A549 (cell line): ENCODE measurements around the gene TAF1B. TPM values are rescaled to one million over a fixed set of nuclear protein-coding genes. Genes with fewer than 3 reads are reported as not detected.

Experiments
- ATAC-seq, 2 experiments: fragments of 200-7000 bp in 1 of 2; fragments of >200 bp in 1 of 2; cut with Nextera tagmentation in 1 of 2; cut with Tn5 transposase in 1 of 2; 3 replicates each; pipeline versions ENCODE4 v1.8.0 to v1.9.1; 2018 to 2020; ENCODE audit warnings: mild to moderate bottlenecking in 1 of 2, moderate library complexity in 1 of 2
- CTCF ChIA-PET: fragments of 300-600 bp; sonication (Branson Sonifier 250); formaldehyde crosslinking; extraction: SDS; loops from one replicate; lab custom pipeline; 2021; ENCODE audit warnings: antibody characterized with exemption, inconsistent platforms; lab: Yijun Ruan, JAX
- POLR2A ChIA-PET: fragments of 350-600 bp; formaldehyde crosslinking; extraction: SDS; loops from one replicate; lab custom pipeline; 2021; ENCODE audit warnings: antibody characterized with exemption, inconsistent platforms; lab: Yijun Ruan, JAX
- DNase-seq, 2 experiments: peaks; one replicate each; pipeline versions ENCODE4 v3.0.0 to v3.0.0-alpha.2; 2011 to 2016; ENCODE audit warnings: low read depth in 1 of 2, low spot score in 1 of 2
- FAIRE-seq: peaks from 2 replicates; lab custom pipeline; 2011; peaks lifted over from hg19 to GRCh38; lab: Jason Lieb, UNC
- H3K27ac ChIP-seq, 2 experiments: fragments of >200 bp; sonication (Bioruptor Twin); formaldehyde crosslinking; 3 replicates each; pipeline ENCODE4 v1.5.1; 2016 to 2017
- H3K4me1 ChIP-seq: fragments of >200 bp; sonication (Bioruptor Twin); formaldehyde crosslinking; 3 replicates; pipeline ENCODE4 v1.6.1; 2016
- H3K4me2 ChIP-seq: fragments of >200 bp; sonication (Bioruptor Twin); formaldehyde crosslinking; 3 replicates; pipeline ENCODE4 v1.6.1; 2016
- H3K4me3 ChIP-seq: fragments of >200 bp; sonication (Bioruptor Twin); formaldehyde crosslinking; 3 replicates; pipeline ENCODE4 v1.5.1; 2016
- H3K9me3 ChIP-seq: fragments of >200 bp; sonication (Bioruptor Twin); formaldehyde crosslinking; 3 replicates; pipeline ENCODE4 v1.6.1; 2016
- BHLHE40 ChIP-seq: IDR thresholded peaks from 2 replicates; pipeline ENCODE4 v1.6.1; 2012; ENCODE audit warnings: low read depth, low read length, inconsistent platforms
- CEBPB ChIP-seq, 2 experiments: fragments of >200 bp in 1 of 2; sonication (Bioruptor Twin) in 1 of 2; formaldehyde crosslinking in 1 of 2; IDR thresholded peaks; 2 replicates each; pipeline ENCODE4 v1.6.1; 2012 to 2016
- CHD4 ChIP-seq: fragments of 200-600 bp; sonication (generic); IDR thresholded peaks from 2 replicates; pipeline ENCODE4 v1.6.1; 2016; ENCODE audit warnings: antibody characterized with exemption, mild to moderate bottlenecking, borderline replicate concordance
- EP300 ChIP-seq, 2 experiments: fragments of >200 bp; sonication (Bioruptor Twin); formaldehyde crosslinking; IDR thresholded peaks; 2 replicates in 1 of 2; 3 replicates in 1 of 2; pipeline ENCODE4 v1.6.1; 2016 to 2017
- FOXS1 ChIP-seq: fragments of 250-450 bp; sonication (Bioruptor Pico); IDR thresholded peaks from 2 replicates; pipeline ENCODE4 v1.5.0; 2020; ENCODE audit warnings: mild to moderate bottlenecking, moderate library complexity
- HDAC2 ChIP-seq: fragments of 200-600 bp; sonication (generic); IDR thresholded peaks from 2 replicates; pipeline ENCODE4 v1.6.1; 2016
- HOXA7 ChIP-seq: fragments of 250-450 bp; sonication (Bioruptor Pico); IDR thresholded peaks from 2 replicates; pipeline ENCODE4 v1.5.0; 2020; ENCODE audit warnings: mild to moderate bottlenecking, moderate library complexity
- HOXB5 ChIP-seq: fragments of 250-450 bp; sonication (Bioruptor Pico); IDR thresholded peaks from 2 replicates; pipeline ENCODE4 v1.5.0; 2020; ENCODE audit warnings: mild to moderate bottlenecking, moderate library complexity
- JUN ChIP-seq, 2 experiments: fragments of >200 bp; sonication (Bioruptor Twin); formaldehyde crosslinking; IDR thresholded peaks; 2 replicates in 1 of 2; 3 replicates in 1 of 2; pipeline ENCODE4 v1.6.1; 2016 to 2017
- JUNB ChIP-seq: fragments of >200 bp; sonication (Bioruptor Twin); formaldehyde crosslinking; IDR thresholded peaks from 2 replicates; pipeline ENCODE4 v1.6.1; 2016
- KDM1A ChIP-seq: fragments of 200-600 bp; sonication (generic); IDR thresholded peaks from 2 replicates; pipeline ENCODE4 v1.6.1; 2016; ENCODE audit warnings: low read depth, mild to moderate bottlenecking
- KDM5A ChIP-seq: fragments of 200-600 bp; sonication (generic); IDR thresholded peaks from 2 replicates; pipeline ENCODE4 v1.6.1; 2016; ENCODE audit warnings: antibody characterized with exemption, mild to moderate bottlenecking
- NPAS2 ChIP-seq: fragments of 250-450 bp; sonication (Bioruptor Pico); IDR thresholded peaks from 2 replicates; pipeline ENCODE4 v1.8.0; 2022; ENCODE audit warnings: mild to moderate bottlenecking, moderate library complexity, borderline replicate concordance
- RARB ChIP-seq: fragments of 250-450 bp; sonication (Bioruptor Pico); IDR thresholded peaks from 2 replicates; pipeline ENCODE4 v1.8.0; 2021; ENCODE audit warnings: mild to moderate bottlenecking, moderate library complexity
- RCOR1 ChIP-seq: fragments of 150-350 bp; IDR thresholded peaks from 2 replicates; pipeline ENCODE4 v1.6.1; 2014; ENCODE audit warnings: antibody characterized with exemption, low read length, low read depth
- RNF2 ChIP-seq: fragments of 200-600 bp; sonication (generic); IDR thresholded peaks from 2 replicates; pipeline ENCODE4 v1.6.1; 2016; ENCODE audit warnings: low read depth, mild to moderate bottlenecking, antibody characterized with exemption, moderate library complexity, borderline replicate concordance
- SMC3 ChIP-seq: fragments of >200 bp; sonication (Bioruptor Twin); formaldehyde crosslinking; IDR thresholded peaks from 3 replicates; pipeline ENCODE4 v1.6.1; 2018; ENCODE audit warnings: inconsistent platforms
- SREBF2 ChIP-seq: fragments of 450-650 bp; IDR thresholded peaks from 2 replicates; pipeline ENCODE4 v1.6.1; 2014; ENCODE audit warnings: mild to moderate bottlenecking, moderate library complexity
- TP53 ChIP-seq: fragments of 250-450 bp; sonication (Bioruptor Pico); IDR thresholded peaks from 2 replicates; pipeline ENCODE4 v1.5.0; 2021; ENCODE audit warnings: mild to moderate bottlenecking, moderate library complexity
- ZNF302 ChIP-seq: fragments of 250-450 bp; sonication (Bioruptor Pico); IDR thresholded peaks from 2 replicates; pipeline ENCODE4 v1.9.0; 2021; ENCODE audit warnings: inconsistent platforms, mild to moderate bottlenecking, moderate library complexity
- WGBS: methylation state at CpG from one replicate; pipeline ENCODE4 v1.1.6; 2017; ENCODE audit errors: missing lambda C conversion rate; 5-methylcytosine and 5-hydroxymethylcytosine counted together
- polyA plus RNA-seq, 4 experiments: library from polyadenylated mRNA; depleted of rRNA in 3 of 4; stranded (reverse); fragments of >200 nt; fragmentation: RNase III in 1 of 4; extraction: RNeasy Plus Mini Kit Qiagen cat#74134 plus additional on column Dnase treatment in 1 of 4; gene quantifications; 2 replicates in 3 of 4; 3 replicates in 1 of 4; pipeline ENCODE4 v1.2.3, GENCODE V29; 2011 to 2017
- TF ChIP-seq, protein P1 (sequence below): IDR thresholded peaks from 2 replicates; pipeline ENCODE4 v1.6.1; 2012
- TF ChIP-seq, protein P2 (sequence below): fragments of 150-350 bp; IDR thresholded peaks from 2 replicates; pipeline ENCODE4 v1.6.1; 2014; ENCODE audit warnings: low read depth, mild to moderate bottlenecking, low read length
- TF ChIP-seq, protein P3 (sequence below): fragments of 250-450 bp; sonication (Bioruptor Pico); IDR thresholded peaks from 2 replicates; pipeline ENCODE4 v1.5.0; 2020; ENCODE audit warnings: low read depth, mild to moderate bottlenecking, moderate library complexity
- TF ChIP-seq, protein P4 (sequence below): IDR thresholded peaks from 2 replicates; pipeline ENCODE4 v1.6.1; 2012
- TF ChIP-seq, protein P5 (sequence below): fragments of >200 bp; sonication (Bioruptor Twin); formaldehyde crosslinking; IDR thresholded peaks from 3 replicates; pipeline ENCODE4 v1.6.1; 2016
- TF ChIP-seq, protein P6 (sequence below): IDR thresholded peaks from 2 replicates; pipeline ENCODE4 v1.6.1; 2012; ENCODE audit warnings: low read depth, borderline replicate concordance

The TAF1B gene
- polyA plus RNA-seq, 2 of the 4 experiments (the other 2 are of a cell fraction): 40.6 to 51.7 TPM

DNA sequence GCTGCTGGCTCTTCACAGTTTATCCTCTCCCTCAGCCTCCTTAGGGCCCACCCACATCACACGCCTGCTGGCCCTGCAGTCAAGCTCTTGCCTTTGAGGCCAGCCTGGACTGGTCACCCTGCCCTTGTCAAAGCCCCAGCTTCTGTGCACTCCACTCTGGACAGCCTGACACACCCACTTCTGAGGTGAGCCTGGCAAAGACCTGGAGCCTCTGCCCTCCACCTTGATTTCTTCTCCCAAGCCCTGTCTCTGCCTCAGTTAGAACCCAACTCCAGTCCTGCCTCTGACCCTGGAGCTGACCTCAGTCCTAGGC, 37.0 kb upstream of the TAF1B start:
- Histone ChIP-seq H3K4me1 (peaks cover 13% of the 10 kb centered on the region), H3K9me3 (no peaks in the 10 kb centered on the region), H3K4me2 (no peak overlapping the region), H3K4me3 (no peak overlapping the region), H3K27ac (no peak overlapping the region)
- CTCF ChIA-PET: interaction anchor here (0.9 to 21.2 kb wide), 4 partner anchors 18 to 267 kb away, joined by 3 to 202 read pairs (median 8); no protein-coding TSS in a partner anchor
- POLR2A ChIA-PET: interaction anchor here (1.7 kb wide), 1 partner anchor 37 kb away, joined by 5 read pairs; the partner anchor contains the start of gene TAF1B
- TF ChIP-seq, protein P1, sequence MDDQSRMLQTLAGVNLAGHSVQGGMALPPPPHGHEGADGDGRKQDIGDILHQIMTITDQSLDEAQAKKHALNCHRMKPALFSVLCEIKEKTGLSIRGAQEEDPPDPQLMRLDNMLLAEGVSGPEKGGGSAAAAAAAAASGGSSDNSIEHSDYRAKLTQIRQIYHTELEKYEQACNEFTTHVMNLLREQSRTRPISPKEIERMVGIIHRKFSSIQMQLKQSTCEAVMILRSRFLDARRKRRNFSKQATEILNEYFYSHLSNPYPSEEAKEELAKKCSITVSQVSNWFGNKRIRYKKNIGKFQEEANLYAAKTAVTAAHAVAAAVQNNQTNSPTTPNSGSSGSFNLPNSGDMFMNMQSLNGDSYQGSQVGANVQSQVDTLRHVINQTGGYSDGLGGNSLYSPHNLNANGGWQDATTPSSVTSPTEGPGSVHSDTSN: no peak
- TF ChIP-seq HOXB5 (CRISPR knock-in tag): no peak
- TF ChIP-seq JUN (IDR thresholded peaks at IDR 0.05): no peak
- TF ChIP-seq EP300 (IDR thresholded peaks at IDR 0.05): no peak
- TF ChIP-seq, protein P2, sequence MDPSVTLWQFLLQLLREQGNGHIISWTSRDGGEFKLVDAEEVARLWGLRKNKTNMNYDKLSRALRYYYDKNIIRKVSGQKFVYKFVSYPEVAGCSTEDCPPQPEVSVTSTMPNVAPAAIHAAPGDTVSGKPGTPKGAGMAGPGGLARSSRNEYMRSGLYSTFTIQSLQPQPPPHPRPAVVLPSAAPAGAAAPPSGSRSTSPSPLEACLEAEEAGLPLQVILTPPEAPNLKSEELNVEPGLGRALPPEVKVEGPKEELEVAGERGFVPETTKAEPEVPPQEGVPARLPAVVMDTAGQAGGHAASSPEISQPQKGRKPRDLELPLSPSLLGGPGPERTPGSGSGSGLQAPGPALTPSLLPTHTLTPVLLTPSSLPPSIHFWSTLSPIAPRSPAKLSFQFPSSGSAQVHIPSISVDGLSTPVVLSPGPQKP: no peak
- no peak for TF ChIP-seq BHLHE40
- TF ChIP-seq KDM1A: no peak
- TF ChIP-seq, protein P3, sequence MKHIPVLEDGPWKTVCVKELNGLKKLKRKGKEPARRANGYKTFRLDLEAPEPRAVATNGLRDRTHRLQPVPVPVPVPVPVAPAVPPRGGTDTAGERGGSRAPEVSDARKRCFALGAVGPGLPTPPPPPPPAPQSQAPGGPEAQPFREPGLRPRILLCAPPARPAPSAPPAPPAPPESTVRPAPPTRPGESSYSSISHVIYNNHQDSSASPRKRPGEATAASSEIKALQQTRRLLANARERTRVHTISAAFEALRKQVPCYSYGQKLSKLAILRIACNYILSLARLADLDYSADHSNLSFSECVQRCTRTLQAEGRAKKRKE (CRISPR knock-in tag): no peak
- TF ChIP-seq TP53 (CRISPR knock-in tag): no peak
- no peak for TF ChIP-seq FOXS1
- TF ChIP-seq HOXA7 (CRISPR knock-in tag): no peak
- no peak for TF ChIP-seq RNF2
- no peak for TF ChIP-seq SMC3
- TF ChIP-seq RCOR1: no peak
- no peak for TF ChIP-seq NPAS2 (CRISPR knock-in tag)
- TF ChIP-seq, protein P4, sequence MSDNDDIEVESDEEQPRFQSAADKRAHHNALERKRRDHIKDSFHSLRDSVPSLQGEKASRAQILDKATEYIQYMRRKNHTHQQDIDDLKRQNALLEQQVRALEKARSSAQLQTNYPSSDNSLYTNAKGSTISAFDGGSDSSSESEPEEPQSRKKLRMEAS: no peak
- no peak for TF ChIP-seq JUNB
- TF ChIP-seq, protein P5, sequence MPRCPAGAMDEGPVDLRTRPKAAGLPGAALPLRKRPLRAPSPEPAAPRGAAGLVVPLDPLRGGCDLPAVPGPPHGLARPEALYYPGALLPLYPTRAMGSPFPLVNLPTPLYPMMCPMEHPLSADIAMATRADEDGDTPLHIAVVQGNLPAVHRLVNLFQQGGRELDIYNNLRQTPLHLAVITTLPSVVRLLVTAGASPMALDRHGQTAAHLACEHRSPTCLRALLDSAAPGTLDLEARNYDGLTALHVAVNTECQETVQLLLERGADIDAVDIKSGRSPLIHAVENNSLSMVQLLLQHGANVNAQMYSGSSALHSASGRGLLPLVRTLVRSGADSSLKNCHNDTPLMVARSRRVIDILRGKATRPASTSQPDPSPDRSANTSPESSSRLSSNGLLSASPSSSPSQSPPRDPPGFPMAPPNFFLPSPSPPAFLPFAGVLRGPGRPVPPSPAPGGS: no peak
- TF ChIP-seq, all 56 proteins: peak for 0
- FAIRE-seq (no peak), ATAC-seq (no peak), DNase-seq (no peak)
- 80% methylated on average over 1 of the region's 1 CpG for WGBS

DNA sequence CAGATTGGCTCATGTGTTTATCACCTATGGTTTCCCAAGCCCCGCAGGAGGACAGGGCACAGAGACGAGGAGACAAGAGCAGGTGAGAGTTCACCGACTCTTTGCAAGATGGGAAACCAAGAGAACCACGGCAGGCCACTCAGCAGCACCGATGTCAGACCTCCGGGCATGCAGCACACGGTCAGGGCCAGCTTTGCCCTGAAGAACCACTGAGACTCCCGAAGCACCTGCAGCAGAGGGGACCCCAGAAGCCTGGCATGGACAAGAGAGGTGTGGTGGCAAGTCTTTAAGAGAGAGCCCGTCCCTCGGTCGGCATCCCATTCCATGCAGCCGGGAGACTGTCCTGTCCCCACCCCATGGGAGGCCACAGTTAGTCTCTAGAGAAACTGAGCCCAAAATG, 36.6 kb upstream of the TAF1B start:
- Histone ChIP-seq H3K9me3 (no peaks in the 10 kb centered on the region), H3K4me2 (no peak overlapping the region), H3K4me3 (no peak overlapping the region), H3K27ac (no peak overlapping the region)
- FAIRE-seq (no peak), ATAC-seq (no peak)
- POLR2A ChIA-PET: interaction anchor here (1.7 kb wide), 1 partner anchor 37 kb away, joined by 5 read pairs; the partner anchor contains the start of gene TAF1B
- CTCF ChIA-PET: interaction anchor here (0.8 to 21.2 kb wide), 5 partner anchors 17 to 266 kb away, joined by 3 to 202 read pairs (median 4); no protein-coding TSS in a partner anchor
- TF ChIP-seq CEBPB (IDR thresholded peaks at IDR 0.05) (no peak), NPAS2 (CRISPR knock-in tag) (no peak), HDAC2 (no peak), SREBF2 (no peak), ZNF302 (CRISPR knock-in tag) (no peak), RARB (CRISPR knock-in tag) (no peak), JUN (IDR thresholded peaks at IDR 0.05) (no peak), KDM5A (no peak), CHD4 (no peak)
- TF ChIP-seq, protein P6, sequence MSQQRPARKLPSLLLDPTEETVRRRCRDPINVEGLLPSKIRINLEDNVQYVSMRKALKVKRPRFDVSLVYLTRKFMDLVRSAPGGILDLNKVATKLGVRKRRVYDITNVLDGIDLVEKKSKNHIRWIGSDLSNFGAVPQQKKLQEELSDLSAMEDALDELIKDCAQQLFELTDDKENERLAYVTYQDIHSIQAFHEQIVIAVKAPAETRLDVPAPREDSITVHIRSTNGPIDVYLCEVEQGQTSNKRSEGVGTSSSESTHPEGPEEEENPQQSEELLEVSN: no peak
- TF ChIP-seq, all 56 proteins: peak for 0
- peaks cover 9% of the 10 kb centered on the region for H3K4me1 ChIP-seq
- WGBS: 75% methylated on average over 12 of the region's 12 CpGs
- no peak for DNase-seq
